ENCODE measurements around the gene ZNF106. TPM values are rescaled to one million over a fixed set of nuclear protein-coding genes. Genes with fewer than 3 reads are reported as not detected.

Gene ZNF106
- total RNA-seq, 1 experiment from 2014 or later: 73.4 TPM

- intact Hi-C loops (cut with micrococcal nuclease; ENCODE audit: unreplicated experiment): no loop called here
- Histone ChIP-seq H3K9me3 (ENCODE audit: insufficient read depth, low read depth) (no peaks in the 10 kb centered on the region), H3K4me3 (no peak overlapping the region), H2AFZ (no peak overlapping the region), H3K79me2 (ENCODE audit: low read depth) (peaks cover 19% of the 10 kb centered on the region), H3K4me2 (no peak overlapping the region), H3K9me2 (ENCODE audit: insufficient read depth) (no peaks in the 10 kb centered on the region), H3K27me3 (ENCODE audit: insufficient read depth, low read depth) (no peaks in the 10 kb centered on the region), H3K4me1 (replicated peaks; ENCODE audit: insufficient read depth) (peaks cover 26% of the 10 kb centered on the region), H3K36me3 (ENCODE audit: low read depth) (no peaks in the 10 kb centered on the region), H4K20me1 (ENCODE audit: insufficient read depth) (no peaks in the 10 kb centered on the region), H3K27ac (peak overlapping the region; percentile 43), H3F3A (ENCODE audit: insufficient read depth, low read depth) (peaks cover 12% of the 10 kb centered on the region; the same call in 1 of the 2 replicates)
- TF ChIP-seq CTCF (conservative IDR thresholded peaks at IDR 0.05): no peak
- TF ChIP-seq EZH2 (IDR thresholded peaks at IDR 0.05; ENCODE audit: low read depth): no peak
- CTCF ChIA-PET: interaction anchor here (0.7 kb wide), 2 partner anchors 101 to 792 kb away, joined by 5 read pairs; no protein-coding TSS in a partner anchor
- POLR2A ChIA-PET (ENCODE audit: unreplicated experiment): interaction anchor here (0.5 kb wide), 1 partner anchor 782 kb away, joined by 3 read pairs; no protein-coding TSS in a partner anchor
- DNase-seq: peak in 1 of 2 experiments; percentile 34
- BruUV-seq (replicated peaks): no TSS peak
Observed at GRCh38 chr15:42498212-42499068, 7.5 kb upstream of the ZNF106 start.

- ChIA-PET POLR2A (ENCODE audit: unreplicated experiment) (interaction anchor here (0.5 to 0.7 kb wide), 3 partner anchors 637 to 1816 kb away, joined by 3 to 12 read pairs (median 3); no protein-coding TSS in a partner anchor), CTCF (interaction anchor here (0.6 kb wide), 1 partner anchor 128 kb away, joined by 5 read pairs; no protein-coding TSS in a partner anchor)
- Histone ChIP-seq H3K36me3 (ENCODE audit: low read depth) (no peaks in the 10 kb centered on the region), H3F3A (ENCODE audit: insufficient read depth, low read depth) (peaks cover 15% of the 10 kb centered on the region; the same call in 1 of the 2 replicates), H3K27me3 (ENCODE audit: insufficient read depth, low read depth) (no peaks in the 10 kb centered on the region), H3K9me2 (ENCODE audit: insufficient read depth) (no peaks in the 10 kb centered on the region), H3K4me1 (replicated peaks; ENCODE audit: insufficient read depth) (peaks cover 35% of the 10 kb centered on the region), H3K9me3 (ENCODE audit: insufficient read depth, low read depth) (no peaks in the 10 kb centered on the region), H3K27ac (peak within 1 kb of the TSS; percentile 67), H3K4me2 (peak within 1 kb of the TSS; percentile 80), H4K20me1 (ENCODE audit: insufficient read depth) (no peaks in the 10 kb centered on the region), H3K79me2 (ENCODE audit: low read depth) (peaks cover 14% of the 10 kb centered on the region), H2AFZ (peak within 1 kb of the TSS; percentile 87), H3K4me3 (peak within 1 kb of the TSS; percentile 77)
- no TSS peak for BruUV-seq (replicated peaks)
- intact Hi-C loops (cut with micrococcal nuclease; ENCODE audit: unreplicated experiment): loop anchor here (2.0 kb wide), 1 partner anchor 15 kb away; no protein-coding TSS in a partner anchor
- TF ChIP-seq EZH2 (IDR thresholded peaks at IDR 0.05; ENCODE audit: low read depth): no peak
- TF ChIP-seq CTCF (conservative IDR thresholded peaks at IDR 0.05): no peak
- peak; percentile 83 to 94 for DNase-seq
Observed at GRCh38 chr15:42495361-42496212, 4.6 kb upstream of the ZNF106 start, which contains the start of gene SNAP23. TSS of gene SNAP23 (plus strand) at chr15:42495634. CDS start at chr15:42511847, 16,213 bp downstream.

GRCh38 chr15:42494998-42495360, 4.0 kb upstream of the ZNF106 start:
- peak overlapping the region; percentile 67 for H3K27ac ChIP-seq
- TSS peak; percentile 53 for BruUV-seq (replicated peaks)
- no peak for DNase-seq
- no peaks in the 10 kb centered on the region for H3K9me3 ChIP-seq (ENCODE audit: insufficient read depth, low read depth)
- peak overlapping the region; percentile 80 for H3K4me2 ChIP-seq
- ChIA-PET CTCF (interaction anchor here (0.5 to 0.6 kb wide), 2 partner anchors 25 to 27 kb away, joined by 3 to 13 read pairs; no protein-coding TSS in a partner anchor), POLR2A (ENCODE audit: unreplicated experiment) (interaction anchor here (0.6 to 0.7 kb wide), 2 partner anchors 637 to 1024 kb away, joined by 3 to 12 read pairs; no protein-coding TSS in a partner anchor)
- peaks cover 35% of the 10 kb centered on the region for H3K4me1 ChIP-seq (replicated peaks; ENCODE audit: insufficient read depth)
- intact Hi-C loops (cut with micrococcal nuclease; ENCODE audit: unreplicated experiment): loop anchor here (2.0 kb wide), 1 partner anchor 16 kb away; no protein-coding TSS in a partner anchor
- H3K36me3 ChIP-seq (ENCODE audit: low read depth): no peaks in the 10 kb centered on the region
- H3K79me2 ChIP-seq (ENCODE audit: low read depth): peaks cover 20% of the 10 kb centered on the region
- no peaks in the 10 kb centered on the region for H4K20me1 ChIP-seq (ENCODE audit: insufficient read depth)
- peaks cover 15% of the 10 kb centered on the region; the same call in 1 of the 2 replicates for H3F3A ChIP-seq (ENCODE audit: insufficient read depth, low read depth)
- H3K27me3 ChIP-seq (ENCODE audit: insufficient read depth, low read depth): no peaks in the 10 kb centered on the region
- H2AFZ ChIP-seq: peak overlapping the region; percentile 87
- TF ChIP-seq CTCF (conservative IDR thresholded peaks at IDR 0.05) (no peak), EZH2 (IDR thresholded peaks at IDR 0.05; ENCODE audit: low read depth) (no peak)
- no peaks in the 10 kb centered on the region for H3K9me2 ChIP-seq (ENCODE audit: insufficient read depth)
- peak overlapping the region; percentile 77; the same call in 1 of the 2 replicates for H3K4me3 ChIP-seq

Measured in PC-9 (cell line).